Endodermal cell (in vitro differentiated cells): Measurements from ENCODE around the gene KLHDC8B. TPM values are rescaled to one million over a fixed set of nuclear protein-coding genes. Genes with fewer than 3 reads are reported as not detected.

ENCODE experiments used
- DNase-seq: peaks from one replicate; pipeline ENCODE4 v3.0.0-alpha.2; 2017
- H3K27ac ChIP-seq: 2 replicates; pipeline ENCODE4 v1.5.1; 2013; ENCODE audit warnings: mild to moderate bottlenecking, low read depth, low read length, moderate library complexity
- H3K27me3 ChIP-seq: 2 replicates; pipeline ENCODE4 v1.6.1; 2013; ENCODE audit warnings: mild to moderate bottlenecking, low read length, moderate library complexity; ENCODE audit not compliant: insufficient read depth, control insufficient read depth, poor library complexity, severe bottlenecking
- H3K36me3 ChIP-seq: 2 replicates; pipeline ENCODE4 v1.7.0; 2013; ENCODE audit warnings: mild to moderate bottlenecking, low read length, moderate library complexity; ENCODE audit not compliant: control insufficient read depth, insufficient read depth
- H3K4me1 ChIP-seq: one replicate; pipeline ENCODE4 v1.7.0; 2013; ENCODE audit warnings: low read length; ENCODE audit not compliant: control insufficient read depth, insufficient read depth
- H3K4me3 ChIP-seq: 2 replicates; pipeline ENCODE4 v1.5.1; 2013; ENCODE audit warnings: mild to moderate bottlenecking, low read length, moderate library complexity
- H3K9ac ChIP-seq: 2 replicates; pipeline ENCODE4 v1.6.1; 2013; ENCODE audit warnings: mild to moderate bottlenecking, low read length, moderate library complexity; ENCODE audit not compliant: poor library complexity, severe bottlenecking; ENCODE audit errors: extremely low read depth
- H3K9me3 ChIP-seq: 2 replicates; pipeline ENCODE4 v1.6.1; 2013; ENCODE audit warnings: mild to moderate bottlenecking, low read length, moderate library complexity; ENCODE audit not compliant: control insufficient read depth
- H3K27ac Mint-ChIP-seq: 2 replicates; pipeline ENCODE4 v1.8.0; 2020; ENCODE audit warnings: mixed read lengths
- H3K27me3 Mint-ChIP-seq: 2 replicates; pipeline ENCODE4 v1.8.0; 2021; ENCODE audit warnings: mild to moderate bottlenecking, mixed read lengths; ENCODE audit not compliant: insufficient read depth
- H3K36me3 Mint-ChIP-seq: 2 replicates; pipeline ENCODE4 v1.8.0; 2020; ENCODE audit warnings: low read depth, mixed read lengths
- H3K4me1 Mint-ChIP-seq: 2 replicates; pipeline ENCODE4 v1.8.0; 2020; ENCODE audit warnings: mixed read lengths
- H3K4me3 Mint-ChIP-seq: 2 replicates; pipeline ENCODE4 v1.8.0; 2020; ENCODE audit warnings: mild to moderate bottlenecking, moderate library complexity, mixed read lengths
- H3K9me3 Mint-ChIP-seq: 2 replicates; pipeline ENCODE4 v1.8.0; 2020; ENCODE audit warnings: mild to moderate bottlenecking, mixed read lengths
- CTCF ChIP-seq: fragments of 200-600 bp; sonication (generic); conservative IDR thresholded peaks from 2 replicates; pipeline ENCODE4 v1.5.0; 2021; ENCODE audit warnings: antibody characterized with exemption, mild to moderate bottlenecking
- WGBS, 2 experiments: methylation state at CpG; one replicate each; pipeline versions ENCODE4 v1.1.5 to v1.1.7; 2013; ENCODE audit warnings: missing lambda C conversion rate in 2 of 2, mixed read lengths in 1 of 2; ENCODE audit not compliant: insufficient coverage in 1 of 2, insufficient read length in 1 of 2; 5-methylcytosine and 5-hydroxymethylcytosine counted together
- total RNA-seq, 2 donors: library from RNA; stranded (reverse); fragmentation: NEBNext Ultra II Directional in 1 of 2; extraction: Animal tissue kit (Norgen Biotek cat#: 25700) in 1 of 2; gene quantifications; 2 replicates in 1 of 2; 3 replicates in 1 of 2; pipeline ENCODE4 v1.2.1, GENCODE V29; 2021

The KLHDC8B gene
- total RNA-seq, 2 donors from 2014 or later: 33.5 to 36.1 TPM

- Histone ChIP-seq H3K4me3 (no peak overlapping the region), H3K27me3 (no peaks in the 10 kb centered on the region), H3K36me3 (no peaks in the 10 kb centered on the region), H3K4me1 (no peaks in the 10 kb centered on the region), H3K9ac (no peak overlapping the region), H3K27ac (no peak overlapping the region), H3K9me3 (peaks cover under 1% of the 10 kb centered on the region)
- Mint-ChIP-seq H3K27ac (no peak overlapping the region), H3K9me3 (peaks cover 53% of the 10 kb centered on the region), H3K4me3 (no peak overlapping the region), H3K4me1 (no peaks in the 10 kb centered on the region), H3K36me3 (peaks cover 3% of the 10 kb centered on the region), H3K27me3 (peaks cover 11% of the 10 kb centered on the region)
- no peak for DNase-seq
- 93 to 96% methylated on average over 3 of the region's 3 CpGs for WGBS, 2 experiments
- no peak for TF ChIP-seq CTCF
These were observed 50.6 kb downstream of the KLHDC8B start for GRCh38 chr3:49222002-49222401.

Other genes starting within 250 kb of the KLHDC8B start
- gene P4HTM, start 181.4 kb upstream of the KLHDC8B start, total RNA-seq: 10 to 100 TPM; 12.4 to 17.6 TPM
- gene WDR6, start 164.2 kb upstream of the KLHDC8B start, total RNA-seq: 100 to 1,000 TPM; 106 to 166 TPM
- 10 to 100 TPM; 40.8 to 41.9 TPM for gene DALRD3, start 153.0 kb upstream of the KLHDC8B start, total RNA-seq
- 10 to 100 TPM; 32.9 to 39.1 TPM for gene NDUFAF3, start 149.5 kb upstream of the KLHDC8B start, total RNA-seq
- gene IMPDH2, start 142.2 kb upstream of the KLHDC8B start, total RNA-seq: 100 to 1,000 TPM; 180 to 195 TPM
- 100 to 1,000 TPM; 127 to 155 TPM for gene QRICH1, start 77.5 kb upstream of the KLHDC8B start, total RNA-seq
- gene QARS1, start 66.8 kb upstream of the KLHDC8B start, total RNA-seq: 100 to 1,000 TPM; 314 to 358 TPM
- 10 to 100 TPM; 61.5 to 63.2 TPM for gene USP19, start 50.8 kb upstream of the KLHDC8B start, total RNA-seq
- 10 to 100 TPM; 83.6 to 97.8 TPM for gene LAMB2, start 38.5 kb upstream of the KLHDC8B start, total RNA-seq
- gene CCDC71, start 5.3 kb upstream of the KLHDC8B start, total RNA-seq: 10 to 100 TPM; 23.4 to 25.7 TPM
- 1 to 10 TPM; 3.6 to 4.8 TPM for gene C3orf62, start 105.6 kb downstream of the KLHDC8B start, total RNA-seq
- 10 to 100 TPM; 48.3 to 48.9 TPM for gene USP4, start 168.5 kb downstream of the KLHDC8B start, total RNA-seq
- 100 to 1,000 TPM; 178 to 195 TPM for gene GPX1, start 186.8 kb downstream of the KLHDC8B start, total RNA-seq
- gene RHOA, start 240.4 kb downstream of the KLHDC8B start, total RNA-seq: 100 to 1,000 TPM; 359 to 371 TPM
- gene TCTA, start 240.8 kb downstream of the KLHDC8B start, total RNA-seq: 10 to 100 TPM in 1 of 2 donors, 1 to 10 TPM in 1; 6.3 to 11.2 TPM